OCI-LY7 (cell line): ENCODE data around the gene NUDT14. TPM values are rescaled to one million over a fixed set of nuclear protein-coding genes. Genes with fewer than 3 reads are reported as not detected.

ENCODE experiments used
- BruUV-seq: library from RNA; stranded (reverse); fragments of 400-500 nt; replicated peaks from 2 replicates; lab custom pipeline; 2021; lab: Mats Ljungman, UMichigan
- CTCF ChIA-PET: fragments of 300-600 bp; sonication (Branson Sonifier 250); formaldehyde crosslinking; loops from one replicate; lab custom pipeline; 2022; ENCODE audit warnings: antibody characterized with exemption; ENCODE audit not compliant: unreplicated experiment; lab: Charles Lee
- POLR2A ChIA-PET: fragments of 300-600 bp; sonication (Branson Sonifier 250); formaldehyde crosslinking; loops from one replicate; lab custom pipeline; 2022; ENCODE audit warnings: antibody characterized with exemption; lab: Charles Lee
- DNase-seq: peaks from one replicate; pipeline ENCODE4 v3.0.0-alpha.2; 2015; ENCODE audit warnings: low spot score
- H2AFZ ChIP-seq: fragments of 200-600 bp; sonication (generic), shearing (Covaris generic); 2 replicates; pipeline ENCODE4 v1.6.1; 2014; ENCODE audit warnings: mild to moderate bottlenecking, antibody characterized with exemption, low read length, moderate library complexity
- H3K27ac ChIP-seq: fragments of 200-600 bp; sonication (generic); 2 replicates; pipeline ENCODE4 v1.5.1; 2014; ENCODE audit warnings: mixed run types, low read depth, mild to moderate bottlenecking, moderate library complexity, low read length, inconsistent platforms; ENCODE audit not compliant: poor library complexity, severe bottlenecking
- H3K36me3 ChIP-seq: fragments of 200-600 bp; sonication (generic); 2 replicates; pipeline ENCODE4 v1.6.1; 2014; ENCODE audit warnings: mild to moderate bottlenecking, antibody characterized with exemption, low read length, moderate library complexity, mixed read lengths; ENCODE audit not compliant: insufficient read depth
- H3K4me1 ChIP-seq: fragments of 200-600 bp; sonication (generic); 2 replicates; pipeline ENCODE4 v1.5.1; 2014; ENCODE audit warnings: mild to moderate bottlenecking, low read length; ENCODE audit not compliant: insufficient read depth, poor library complexity, severe bottlenecking
- H3K4me2 ChIP-seq: fragments of 200-600 bp; sonication (generic); 2 replicates; pipeline ENCODE4 v1.6.1; 2014; ENCODE audit warnings: mild to moderate bottlenecking, low read length
- H3K4me3 ChIP-seq: fragments of 200-600 bp; sonication (generic); 2 replicates; pipeline ENCODE4 v1.5.1; 2014; ENCODE audit warnings: mild to moderate bottlenecking, low read depth, low read length; ENCODE audit not compliant: poor library complexity, severe bottlenecking
- H3K79me2 ChIP-seq: fragments of 200-600 bp; sonication (generic); 2 replicates; pipeline ENCODE4 v1.6.1; 2016; ENCODE audit warnings: low read depth, mild to moderate bottlenecking, low read length, moderate library complexity, mixed read lengths; ENCODE audit not compliant: insufficient read depth
- H3K9me2 ChIP-seq: fragments of 200-600 bp; sonication (generic); 2 replicates; pipeline ENCODE4 v1.6.1; 2016; ENCODE audit warnings: mild to moderate bottlenecking, low read length, mixed read lengths; ENCODE audit not compliant: insufficient read depth
- H3K9me3 ChIP-seq: fragments of 200-600 bp; sonication (generic); 2 replicates; pipeline ENCODE4 v1.6.1; 2014; ENCODE audit warnings: mild to moderate bottlenecking, mixed run types, low read length, mixed read lengths
- H4K20me1 ChIP-seq: fragments of 200-600 bp; sonication (generic); 2 replicates; pipeline ENCODE4 v1.6.1; 2014; ENCODE audit warnings: mild to moderate bottlenecking, antibody characterized with exemption, low read length, moderate library complexity, mixed read lengths; ENCODE audit not compliant: insufficient read depth
- EZH2phosphoT487 ChIP-seq: fragments of 200-600 bp; sonication (generic); IDR thresholded peaks from 2 replicates; pipeline ENCODE4 v1.6.1; 2018; ENCODE audit warnings: low read depth, borderline replicate concordance, mild to moderate bottlenecking, mixed run types, antibody characterized with exemption, low read length, moderate library complexity, mixed read lengths
- intact Hi-C: fragments of 100-400 bp; cut with micrococcal nuclease; formaldehyde crosslinking; loops from one replicate; pipeline ENCODE4 v1.10.0; 2022; ENCODE audit not compliant: unreplicated experiment
- total RNA-seq, 2 experiments: library from RNA; depleted of rRNA in 1 of 2; stranded (reverse); fragments of >200 nt in 1 of 2; shearing (Covaris generic) in 1 of 2; gene quantifications; 2 replicates each; pipeline ENCODE4 v1.2.3, GENCODE V29; 2014 to 2022
- TF ChIP-seq, protein P1 (sequence below): fragments of 200-600 bp; sonication (generic); conservative IDR thresholded peaks from 2 replicates; pipeline ENCODE4 v1.5.1; 2014; ENCODE audit warnings: mild to moderate bottlenecking, antibody characterized with exemption, low read length, moderate library complexity, mixed read lengths

The NUDT14 gene
- total RNA-seq, 2 experiments from 2014 or later = 32.1 to 37.5 TPM

DNA sequence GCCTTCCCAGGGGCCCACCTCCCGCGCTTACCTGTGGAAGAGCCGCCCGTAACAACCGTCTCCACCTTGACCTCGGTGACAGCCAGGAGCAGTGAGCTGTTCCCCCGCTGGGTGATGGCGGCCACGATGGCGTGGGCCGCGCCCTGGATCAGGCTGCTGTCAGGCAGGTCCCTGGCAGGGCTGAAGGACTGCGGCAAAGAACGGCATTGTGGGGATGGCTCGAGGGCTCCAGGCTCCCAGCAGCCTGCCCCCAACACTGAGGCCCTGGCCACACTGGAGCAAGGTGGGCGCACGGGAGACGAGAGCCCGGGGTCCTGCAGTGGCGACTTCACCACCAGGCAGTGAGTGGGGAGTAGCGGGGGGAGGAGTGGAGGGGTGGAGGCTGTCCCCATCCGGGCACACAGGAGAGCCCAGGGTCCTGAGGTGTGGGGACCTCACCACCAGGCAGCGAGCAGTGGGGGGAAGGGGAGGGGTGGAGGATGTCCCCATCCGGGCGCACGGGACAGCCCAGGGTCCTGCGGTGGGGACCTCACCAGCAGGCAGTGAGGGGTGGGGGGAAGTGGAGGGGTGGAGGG, 37.6 kb downstream of the NUDT14 start:
- no peak overlapping the region for H2AFZ ChIP-seq
- ChIA-PET CTCF (no interaction called here), POLR2A (no interaction called here)
- H3K36me3 ChIP-seq = no peaks in the 10 kb centered on the region
- DNase-seq = no peak
- no TSS peak for BruUV-seq
- H3K79me2 ChIP-seq = no peaks in the 10 kb centered on the region
- no peaks in the 10 kb centered on the region for H3K4me1 ChIP-seq
- TF ChIP-seq, protein P1, sequence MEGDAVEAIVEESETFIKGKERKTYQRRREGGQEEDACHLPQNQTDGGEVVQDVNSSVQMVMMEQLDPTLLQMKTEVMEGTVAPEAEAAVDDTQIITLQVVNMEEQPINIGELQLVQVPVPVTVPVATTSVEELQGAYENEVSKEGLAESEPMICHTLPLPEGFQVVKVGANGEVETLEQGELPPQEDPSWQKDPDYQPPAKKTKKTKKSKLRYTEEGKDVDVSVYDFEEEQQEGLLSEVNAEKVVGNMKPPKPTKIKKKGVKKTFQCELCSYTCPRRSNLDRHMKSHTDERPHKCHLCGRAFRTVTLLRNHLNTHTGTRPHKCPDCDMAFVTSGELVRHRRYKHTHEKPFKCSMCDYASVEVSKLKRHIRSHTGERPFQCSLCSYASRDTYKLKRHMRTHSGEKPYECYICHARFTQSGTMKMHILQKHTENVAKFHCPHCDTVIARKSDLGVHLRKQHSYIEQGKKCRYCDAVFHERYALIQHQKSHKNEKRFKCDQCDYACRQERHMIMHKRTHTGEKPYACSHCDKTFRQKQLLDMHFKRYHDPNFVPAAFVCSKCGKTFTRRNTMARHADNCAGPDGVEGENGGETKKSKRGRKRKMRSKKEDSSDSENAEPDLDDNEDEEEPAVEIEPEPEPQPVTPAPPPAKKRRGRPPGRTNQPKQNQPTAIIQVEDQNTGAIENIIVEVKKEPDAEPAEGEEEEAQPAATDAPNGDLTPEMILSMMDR = no peak
- TF ChIP-seq EZH2phosphoT487 = no peak
- intact Hi-C loops = no loop called here
- no peak overlapping the region for H3K4me2 ChIP-seq
- no peaks in the 10 kb centered on the region for H4K20me1 ChIP-seq
- H3K27ac ChIP-seq = no peak overlapping the region
- H3K9me3 ChIP-seq = 0 out of 2 replicates have a peak, but pooled peaks cover 10% of the 10 kb centered on the region
- H3K9me2 ChIP-seq = no peaks in the 10 kb centered on the region
- H3K4me3 ChIP-seq = no peak overlapping the region

DNA sequence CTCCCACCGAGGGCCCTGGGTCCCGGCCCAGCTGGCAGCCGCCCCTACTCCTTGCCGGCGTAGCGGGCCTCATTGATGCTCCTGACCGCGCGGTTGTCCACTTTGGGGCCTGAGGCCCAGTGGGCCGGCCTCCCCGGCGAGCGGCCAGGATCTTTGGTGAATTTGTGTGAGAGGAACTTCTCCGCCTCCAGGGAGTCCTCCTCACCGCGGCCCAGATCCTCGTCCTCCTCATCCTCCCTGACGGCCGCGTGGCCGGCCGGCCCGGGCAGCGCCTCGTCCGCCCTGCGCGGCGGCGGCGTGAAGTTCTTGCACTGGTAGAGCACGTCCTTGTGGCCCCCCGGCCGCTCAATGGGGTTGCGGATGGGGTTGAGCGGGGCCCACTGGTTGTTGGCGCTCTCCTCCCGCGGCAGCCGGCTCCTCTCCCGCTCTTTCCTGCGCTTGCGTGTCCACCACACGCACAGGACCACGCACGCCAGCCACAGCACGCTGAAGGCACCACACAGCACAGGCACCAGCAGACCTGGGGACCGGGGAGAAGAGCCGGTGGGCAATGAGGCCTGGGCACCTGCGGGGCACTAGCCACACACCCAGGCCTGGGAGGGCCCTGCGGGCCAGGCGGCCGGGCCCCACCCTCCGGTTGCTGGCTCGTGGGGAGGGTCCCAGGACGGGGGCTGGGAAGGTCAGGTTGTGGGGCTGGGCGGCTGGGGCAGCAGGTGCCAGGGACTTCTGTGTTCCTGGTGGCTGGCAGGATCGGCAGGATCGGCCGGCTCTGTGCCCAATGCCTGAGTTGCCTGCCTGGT, 38.3 kb downstream of the NUDT14 start:
- H3K4me1 ChIP-seq = no peaks in the 10 kb centered on the region
- no peak for DNase-seq
- POLR2A ChIA-PET = no interaction called here
- intact Hi-C loops = no loop called here
- no peaks in the 10 kb centered on the region for H3K36me3 ChIP-seq
- H3K79me2 ChIP-seq = no peaks in the 10 kb centered on the region
- H3K9me3 ChIP-seq = 0 out of 2 replicates have a peak, but pooled peaks cover 10% of the 10 kb centered on the region
- no peaks in the 10 kb centered on the region for H4K20me1 ChIP-seq
- no peak overlapping the region for H3K4me3 ChIP-seq
- BruUV-seq = no TSS peak
- no peaks in the 10 kb centered on the region for H3K9me2 ChIP-seq
- no peak overlapping the region for H3K4me2 ChIP-seq
- CTCF ChIA-PET = no interaction called here
- H2AFZ ChIP-seq = no peak overlapping the region
- no peak for TF ChIP-seq EZH2phosphoT487
- TF ChIP-seq, protein P1 = no peak
- no peak overlapping the region for H3K27ac ChIP-seq
